Ishikawa (cell line): ENCODE data around the gene AMN.

ENCODE experiments used
- CEBPB ChIP-seq: IDR thresholded peaks from 2 replicates; pipeline ENCODE4 v1.6.1; 2012
- CREB1 ChIP-seq: IDR thresholded peaks from 2 replicates; pipeline ENCODE4 v1.6.1; 2012; ENCODE audit warnings: low read depth
- EGR1 ChIP-seq: IDR thresholded peaks from 2 replicates; pipeline ENCODE4 v1.6.1; 2012
- EP300 ChIP-seq: IDR thresholded peaks from 2 replicates; pipeline ENCODE4 v1.6.1; 2012; ENCODE audit warnings: borderline replicate concordance
- FOXM1 ChIP-seq: IDR thresholded peaks from 2 replicates; pipeline ENCODE4 v1.6.1; 2012; ENCODE audit warnings: low read depth, borderline replicate concordance
- MAX ChIP-seq: IDR thresholded peaks from 2 replicates; pipeline ENCODE4 v1.6.1; 2012
- NFIC ChIP-seq: IDR thresholded peaks from 2 replicates; pipeline ENCODE4 v1.6.1; 2012
- RAD21 ChIP-seq: IDR thresholded peaks from 2 replicates; pipeline ENCODE4 v1.6.1; 2012; ENCODE audit warnings: low read depth
- TAF1 ChIP-seq: IDR thresholded peaks from 2 replicates; pipeline ENCODE4 v1.6.1; 2012; ENCODE audit warnings: low read depth, mild to moderate bottlenecking
- TCF12 ChIP-seq: IDR thresholded peaks from 2 replicates; pipeline ENCODE4 v1.6.1; 2012; ENCODE audit warnings: low read depth
- TEAD4 ChIP-seq: IDR thresholded peaks from 2 replicates; pipeline ENCODE4 v1.6.1; 2012
- USF1 ChIP-seq: IDR thresholded peaks from 2 replicates; pipeline ENCODE4 v1.6.1; 2012
- YY1 ChIP-seq: IDR thresholded peaks from 2 replicates; pipeline ENCODE4 v1.6.1; 2012; ENCODE audit warnings: low read depth
- ZBTB7A ChIP-seq: IDR thresholded peaks from 2 replicates; pipeline ENCODE4 v1.6.1; 2012; ENCODE audit warnings: low read depth
- TF ChIP-seq, protein P1 (sequence below): IDR thresholded peaks from 2 replicates; pipeline ENCODE4 v1.6.1; 2012; ENCODE audit warnings: low read depth, mild to moderate bottlenecking

Gene AMN

GRCh38 chr14:102926104-102926503 lies 3.6 kb downstream of the AMN start:
- TF ChIP-seq FOXM1 (no peak), EP300 (no peak), USF1 (no peak), MAX (no peak), TCF12 (no peak), CREB1 (no peak)

GRCh38 chr14:102927346-102927877 lies 4.9 kb downstream of the AMN start:
- TF ChIP-seq NFIC = no peak; the same call in 1 of the 2 replicates
- TF ChIP-seq MAX = peak; percentile 65; the same call in 1 of the 2 replicates
- 0 out of 2 replicates have a peak, but pooled peaks have one; percentile 1 for TF ChIP-seq TCF12
- TF ChIP-seq CEBPB = no peak
- TF ChIP-seq RAD21 = no peak; the same call in 1 of the 2 replicates
- TF ChIP-seq TEAD4 = peak; percentile 48
- peak; percentile 24; the same call in 1 of the 2 replicates for TF ChIP-seq ZBTB7A

GRCh38 chr14:102927878-102928411 lies 5.5 kb downstream of the AMN start:
- peak; percentile 31; the same call in 1 of the 2 replicates for TF ChIP-seq ZBTB7A
- TF ChIP-seq TCF12 = peak; percentile 19; the same call in 1 of the 2 replicates
- no peak for TF ChIP-seq TEAD4

- no peak for TF ChIP-seq CEBPB
- peak; percentile 14; the same call in 1 of the 2 replicates for TF ChIP-seq USF1
- no peak for TF ChIP-seq YY1
- peak; percentile 25; the same call in 1 of the 2 replicates for TF ChIP-seq EGR1
- peak; percentile 8; the same call in 1 of the 2 replicates for TF ChIP-seq ZBTB7A
- TF ChIP-seq TEAD4 = no peak
- TF ChIP-seq NFIC = no peak
- peak; percentile 59; the same call in 1 of the 2 replicates for TF ChIP-seq TAF1
- peak; percentile 22; the same call in 1 of the 2 replicates for TF ChIP-seq TCF12
- peak; percentile 31; the same call in 1 of the 2 replicates for TF ChIP-seq RAD21
- peak; percentile 100 for TF ChIP-seq MAX
- TF ChIP-seq, protein P1, sequence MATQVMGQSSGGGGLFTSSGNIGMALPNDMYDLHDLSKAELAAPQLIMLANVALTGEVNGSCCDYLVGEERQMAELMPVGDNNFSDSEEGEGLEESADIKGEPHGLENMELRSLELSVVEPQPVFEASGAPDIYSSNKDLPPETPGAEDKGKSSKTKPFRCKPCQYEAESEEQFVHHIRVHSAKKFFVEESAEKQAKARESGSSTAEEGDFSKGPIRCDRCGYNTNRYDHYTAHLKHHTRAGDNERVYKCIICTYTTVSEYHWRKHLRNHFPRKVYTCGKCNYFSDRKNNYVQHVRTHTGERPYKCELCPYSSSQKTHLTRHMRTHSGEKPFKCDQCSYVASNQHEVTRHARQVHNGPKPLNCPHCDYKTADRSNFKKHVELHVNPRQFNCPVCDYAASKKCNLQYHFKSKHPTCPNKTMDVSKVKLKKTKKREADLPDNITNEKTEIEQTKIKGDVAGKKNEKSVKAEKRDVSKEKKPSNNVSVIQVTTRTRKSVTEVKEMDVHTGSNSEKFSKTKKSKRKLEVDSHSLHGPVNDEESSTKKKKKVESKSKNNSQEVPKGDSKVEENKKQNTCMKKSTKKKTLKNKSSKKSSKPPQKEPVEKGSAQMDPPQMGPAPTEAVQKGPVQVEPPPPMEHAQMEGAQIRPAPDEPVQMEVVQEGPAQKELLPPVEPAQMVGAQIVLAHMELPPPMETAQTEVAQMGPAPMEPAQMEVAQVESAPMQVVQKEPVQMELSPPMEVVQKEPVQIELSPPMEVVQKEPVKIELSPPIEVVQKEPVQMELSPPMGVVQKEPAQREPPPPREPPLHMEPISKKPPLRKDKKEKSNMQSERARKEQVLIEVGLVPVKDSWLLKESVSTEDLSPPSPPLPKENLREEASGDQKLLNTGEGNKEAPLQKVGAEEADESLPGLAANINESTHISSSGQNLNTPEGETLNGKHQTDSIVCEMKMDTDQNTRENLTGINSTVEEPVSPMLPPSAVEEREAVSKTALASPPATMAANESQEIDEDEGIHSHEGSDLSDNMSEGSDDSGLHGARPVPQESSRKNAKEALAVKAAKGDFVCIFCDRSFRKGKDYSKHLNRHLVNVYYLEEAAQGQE = no peak
- no peak for TF ChIP-seq FOXM1
These were observed 6.2 kb downstream of the AMN start for GRCh38 chr14:102928412-102929240.

- no peak for TF ChIP-seq TAF1
- TF ChIP-seq, protein P1 = no peak
- no peak for TF ChIP-seq ZBTB7A
- TF ChIP-seq EGR1 = no peak
- no peak for TF ChIP-seq TEAD4
- TF ChIP-seq CREB1 = no peak
- no peak for TF ChIP-seq USF1
- no peak for TF ChIP-seq YY1
- no peak for TF ChIP-seq EP300
- TF ChIP-seq RAD21 = no peak
- TF ChIP-seq TCF12 = no peak
- TF ChIP-seq FOXM1 = no peak
- no peak for TF ChIP-seq CEBPB
- TF ChIP-seq MAX = no peak
- no peak for TF ChIP-seq NFIC
These were observed 7.0 kb downstream of the AMN start for GRCh38 chr14:102929241-102930137.
